HepG2 (cell line): Measurements from ENCODE around the gene SLC10A1. TPM values are rescaled to one million over a fixed set of nuclear protein-coding genes. Genes with fewer than 3 reads are reported as not detected.
A peak's percentile ranks its signal among the peaks of the same experiment; 100 is the strongest.

Experiments
- AFF4 ChIP-seq: sonication (generic); formaldehyde crosslinking; IDR thresholded peaks from 2 replicates; pipeline ENCODE4 v1.4.0; 2020; ENCODE audit warnings: missing genetic modification reagents
- BRD4 ChIP-seq: sonication (generic); formaldehyde crosslinking; IDR thresholded peaks from 2 replicates; pipeline ENCODE4 v1.4.0; 2020; ENCODE audit warnings: missing genetic modification reagents
- CBFB ChIP-seq: sonication (generic); formaldehyde crosslinking; IDR thresholded peaks from 2 replicates; pipeline ENCODE4 v1.4.0; 2020; ENCODE audit warnings: missing genetic modification reagents
- CENPBD1 ChIP-seq: sonication (generic); formaldehyde crosslinking; IDR thresholded peaks from 2 replicates; pipeline ENCODE4 v1.8.0; 2022; ENCODE audit warnings: missing genetic modification reagents, low read depth, mild to moderate bottlenecking, borderline replicate concordance
- ETV5 ChIP-seq: IDR thresholded peaks from 2 replicates; pipeline ENCODE4 v1.6.1; 2018; ENCODE audit warnings: missing biosample characterization, missing genetic modification reagents, inconsistent platforms, borderline replicate concordance
- FOSL2 ChIP-seq: sonication (generic); formaldehyde crosslinking; IDR thresholded peaks from 2 replicates; pipeline ENCODE4 v1.4.0; 2020; ENCODE audit warnings: missing genetic modification reagents
- FOXM1 ChIP-seq: sonication (generic); formaldehyde crosslinking; IDR thresholded peaks from 2 replicates; pipeline ENCODE4 v1.5.0; 2020; ENCODE audit warnings: missing genetic modification reagents
- GTF3A ChIP-seq: sonication (generic); formaldehyde crosslinking; conservative IDR thresholded peaks from 2 replicates; pipeline ENCODE4 v1.4.0; 2020; ENCODE audit warnings: mild to moderate bottlenecking, missing genetic modification reagents
- HMG20A ChIP-seq: IDR thresholded peaks from 2 replicates; pipeline ENCODE4 v1.6.1; 2016; ENCODE audit warnings: borderline replicate concordance
- HOMEZ ChIP-seq: IDR thresholded peaks from 2 replicates; pipeline ENCODE4 v1.6.1; 2016; ENCODE audit warnings: low read depth
- KAT8 ChIP-seq: IDR thresholded peaks from 2 replicates; pipeline ENCODE4 v1.6.1; 2016; ENCODE audit warnings: missing genetic modification reagents, missing compliant biosample characterization
- KLF13 ChIP-seq: sonication (generic); formaldehyde crosslinking; IDR thresholded peaks from 2 replicates; pipeline ENCODE4 v1.4.0; 2020; ENCODE audit warnings: mild to moderate bottlenecking, missing genetic modification reagents
- MLX ChIP-seq: IDR thresholded peaks from 2 replicates; pipeline ENCODE4 v1.6.1; 2016
- PCBP1 ChIP-seq: fragments of 200-400 bp; formaldehyde crosslinking; IDR thresholded peaks from 2 replicates; pipeline ENCODE4 v1.6.1; 2017; ENCODE audit warnings: mild to moderate bottlenecking, low read depth, low read length, borderline replicate concordance
- PRPF4 ChIP-seq: fragments of 200-400 bp; formaldehyde crosslinking; IDR thresholded peaks from 2 replicates; pipeline ENCODE4 v1.6.1; 2016; ENCODE audit warnings: low read length, low read depth; ENCODE audit not compliant: poor library complexity, severe bottlenecking
- RBM39 ChIP-seq: fragments of 200-400 bp; formaldehyde crosslinking; IDR thresholded peaks from one replicate; pipeline ENCODE4 v1.6.1; 2018; ENCODE audit warnings: antibody characterized with exemption, mild to moderate bottlenecking, low read depth, low read length; ENCODE audit not compliant: poor library complexity, severe bottlenecking
- TEAD2 ChIP-seq: sonication (generic); formaldehyde crosslinking; IDR thresholded peaks from 2 replicates; pipeline ENCODE4 v1.9.0; 2021; ENCODE audit warnings: missing genetic modification reagents
- TEAD3 ChIP-seq: optimal IDR thresholded peaks from 2 replicates; pipeline ENCODE3; 2016; ENCODE audit warnings: borderline replicate concordance
- TFDP2 ChIP-seq: sonication (generic); formaldehyde crosslinking; IDR thresholded peaks from 2 replicates; pipeline ENCODE4 v1.4.0; 2020; ENCODE audit warnings: missing genetic modification reagents
- THAP11 ChIP-seq: IDR thresholded peaks from 2 replicates; pipeline ENCODE4 v1.6.1; 2016; ENCODE audit warnings: missing biosample characterization, missing genetic modification reagents
- ZNF34 ChIP-seq: sonication (generic); formaldehyde crosslinking; IDR thresholded peaks from 2 replicates; pipeline ENCODE4 v1.4.0; 2020; ENCODE audit warnings: mild to moderate bottlenecking, missing genetic modification reagents, borderline replicate concordance
- ZNF572 ChIP-seq: sonication (generic); formaldehyde crosslinking; IDR thresholded peaks from 2 replicates; pipeline ENCODE4 v1.5.1; 2020; ENCODE audit warnings: mild to moderate bottlenecking, missing genetic modification reagents
- ZNF616 ChIP-seq: sonication (generic); formaldehyde crosslinking; IDR thresholded peaks from 2 replicates; pipeline ENCODE4 v1.5.0; 2020; ENCODE audit warnings: low read depth, mild to moderate bottlenecking, missing genetic modification reagents
- ZNF672 ChIP-seq: sonication (generic); formaldehyde crosslinking; IDR thresholded peaks from 2 replicates; pipeline ENCODE4 v1.8.1; 2022; ENCODE audit warnings: missing genetic modification reagents
- ZNF816 ChIP-seq: sonication (generic); formaldehyde crosslinking; IDR thresholded peaks from 2 replicates; pipeline ENCODE4 v1.8.0; 2022; ENCODE audit warnings: missing genetic modification reagents, mild to moderate bottlenecking, borderline replicate concordance
- polyA plus RNA-seq, 8 experiments: library from polyadenylated mRNA; depleted of rRNA in 3 of 8; stranded (reverse) in 7 of 8; unstranded in 1 of 8; fragments of >200 nt; fragmentation: Illumina TruSeq in 4 of 8; extraction: Trizol in 4 of 8; gene quantifications; 2 replicates each; pipeline versions ENCODE4 v1.2.1 to v1.2.3, GENCODE V29; 2011 to 2016; ENCODE audit warnings: low read depth in 4 of 8, missing spikeins in 1 of 8, mixed read lengths in 1 of 8; ENCODE audit not compliant: insufficient read depth in 1 of 8
- total RNA-seq, 5 experiments: library from RNA; depleted of rRNA; stranded (reverse); fragments of >200 nt; fragmentation: Illumina TruSeq; extraction: Trizol; gene quantifications; 2 replicates each; pipeline ENCODE4 v1.2.3, GENCODE V29; 2016; ENCODE audit warnings: low read depth in 1 of 5

SLC10A1 gene
- total and polyA plus RNA-seq, 2 of the 13 experiments (the other 11 are each of a cell fraction or from before 2014, with no cell fraction given): 0.17 TPM; not detected in 1

GRCh38 chr14:69741055-69741454, 56.0 kb downstream of the SLC10A1 start (continued):
- peak; percentile 78 for TF ChIP-seq MLX (CRISPR knock-in tag)
- TF ChIP-seq RBM39: no peak
- no peak for TF ChIP-seq AFF4
- peak; percentile 97 for TF ChIP-seq TEAD3 (CRISPR knock-in tag)
- no peak for TF ChIP-seq ZNF34
- no peak for TF ChIP-seq ZNF816 (CRISPR knock-in tag)
- no peak for TF ChIP-seq ZNF672 (CRISPR knock-in tag)
- no peak for TF ChIP-seq CBFB (CRISPR knock-in tag)
- TF ChIP-seq HOMEZ: peak; percentile 25; the same call in 1 of the 2 replicates
- TF ChIP-seq CENPBD1: no peak
- TF ChIP-seq TEAD2 (CRISPR knock-in tag): no peak
- no peak for TF ChIP-seq FOXM1 (CRISPR knock-in tag)
- no peak for TF ChIP-seq PCBP1
- TF ChIP-seq KLF13: no peak
- peak; percentile 44; the same call in 1 of the 2 replicates for TF ChIP-seq HMG20A
- TF ChIP-seq ZNF616 (CRISPR knock-in tag): no peak
- no peak for TF ChIP-seq TFDP2 (CRISPR knock-in tag)
- TF ChIP-seq FOSL2 (CRISPR knock-in tag): peak; percentile 71
- peak; percentile 14; the same call in 1 of the 2 replicates for TF ChIP-seq THAP11
- TF ChIP-seq PRPF4: no peak
- TF ChIP-seq GTF3A (CRISPR knock-in tag): no peak
- no peak for TF ChIP-seq ZNF572 (CRISPR knock-in tag)
- peak; percentile 59; the same call in 1 of the 2 replicates for TF ChIP-seq ETV5 (CRISPR knock-in tag)
- TF ChIP-seq BRD4: no peak
- TF ChIP-seq KAT8 (CRISPR knock-in tag): peak; percentile 44; the same call in 1 of the 2 replicates
